IMR-90 (cell line): ENCODE data around the gene DYNC1LI2. TPM values are rescaled to one million over a fixed set of nuclear protein-coding genes. Genes with fewer than 3 reads are reported as not detected.

Source experiments
- ATAC-seq: fragments of 200-7000 bp; cut with Tn5 transposase; 2 replicates; pipeline ENCODE4 v1.9.1; 2020; ENCODE audit warnings: low read depth, mild to moderate bottlenecking, moderate library complexity
- BruUV-seq: library from RNA; stranded (reverse); fragments of 400-500 nt; replicated peaks from 2 replicates; lab custom pipeline; 2021; lab: Mats Ljungman, UMichigan
- CTCF ChIA-PET: fragments of 300-600 bp; formaldehyde crosslinking; extraction: SDS; loops from one replicate; lab custom pipeline; 2021; ENCODE audit warnings: antibody characterized with exemption; lab: Yijun Ruan, JAX
- POLR2A ChIA-PET: fragments of 300-600 bp; sonication (Branson Sonifier 250); formaldehyde crosslinking; loops from one replicate; lab custom pipeline; 2022; ENCODE audit warnings: antibody characterized with exemption; ENCODE audit not compliant: unreplicated experiment; lab: Charles Lee
- DNase-seq: peaks from one replicate; pipeline ENCODE4 v3.0.0; 2013
- H2AFZ ChIP-seq: replicated peaks from 2 replicates; pipeline ENCODE3; 2013; ENCODE audit warnings: low read length, mild to moderate bottlenecking; ENCODE audit not compliant: poor library complexity
- H2AK5ac ChIP-seq: 2 replicates; pipeline ENCODE4 v1.6.1; 2013; ENCODE audit warnings: low read depth, low read length, inconsistent platforms
- H2AK9ac ChIP-seq: replicated peaks from 2 replicates; pipeline ENCODE3; 2013; ENCODE audit warnings: mild to moderate bottlenecking, low read depth, low read length, moderate library complexity; ENCODE audit not compliant: poor library complexity
- H2BK120ac ChIP-seq: 2 replicates; pipeline ENCODE4 v1.6.1; 2013; ENCODE audit warnings: low read depth, low read length, inconsistent platforms
- H2BK15ac ChIP-seq: 3 replicates; pipeline ENCODE4 v1.6.1; 2013; ENCODE audit warnings: low read depth, low read length, inconsistent platforms
- H2BK20ac ChIP-seq: 2 replicates; pipeline ENCODE4 v1.6.1; 2013; ENCODE audit warnings: low read depth, mild to moderate bottlenecking, inconsistent platforms, low read length, moderate library complexity
- H2BK5ac ChIP-seq: 2 replicates; pipeline ENCODE4 v1.6.1; 2013; ENCODE audit warnings: mild to moderate bottlenecking, low read depth, low read length, inconsistent platforms; ENCODE audit not compliant: poor library complexity, severe bottlenecking
- H3K14ac ChIP-seq: replicated peaks from 2 replicates; pipeline ENCODE4 v1.6.1; 2013; ENCODE audit warnings: low read depth, low read length, inconsistent platforms
- H3K18ac ChIP-seq: 2 replicates; pipeline ENCODE4 v1.6.1; 2013; ENCODE audit warnings: low read depth, low read length, control low read depth
- H3K23ac ChIP-seq: 2 replicates; pipeline ENCODE4 v1.6.1; 2013; ENCODE audit warnings: low read depth, low read length, inconsistent platforms
- H3K27ac ChIP-seq: 2 replicates; pipeline ENCODE4 v1.5.1; 2013; ENCODE audit warnings: mild to moderate bottlenecking, control low read depth, low read length; ENCODE audit not compliant: insufficient read depth
- H3K27me3 ChIP-seq: 2 replicates; pipeline ENCODE4 v1.6.1; 2013; ENCODE audit warnings: low read length; ENCODE audit not compliant: control insufficient read depth, insufficient read depth
- H3K36me3 ChIP-seq: 2 replicates; pipeline ENCODE4 v1.6.1; 2013; ENCODE audit warnings: low read length, mixed read lengths; ENCODE audit not compliant: control insufficient read depth, insufficient read depth
- H3K4ac ChIP-seq: 2 replicates; pipeline ENCODE4 v1.6.1; 2013; ENCODE audit warnings: low read depth, low read length, inconsistent platforms
- H3K4me1 ChIP-seq: 2 replicates; pipeline ENCODE4 v1.6.1; 2013; ENCODE audit warnings: low read length, mixed read lengths; ENCODE audit not compliant: control insufficient read depth, insufficient read depth
- H3K4me2 ChIP-seq: 2 replicates; pipeline ENCODE4 v1.6.1; 2013; ENCODE audit warnings: low read depth, mild to moderate bottlenecking, control low read depth, low read length, moderate library complexity
- H3K4me3 ChIP-seq: 2 replicates; pipeline ENCODE4 v1.5.1; 2013; ENCODE audit warnings: low read depth, mild to moderate bottlenecking, control low read depth, low read length, moderate library complexity; ENCODE audit not compliant: insufficient read depth
- H3K56ac ChIP-seq: 2 replicates; pipeline ENCODE4 v1.6.1; 2013; ENCODE audit warnings: low read length, inconsistent platforms; ENCODE audit not compliant: insufficient read depth; ENCODE audit errors: extremely low read depth
- H3K79me1 ChIP-seq, 2 experiments: 2 replicates each; pipeline ENCODE4 v1.6.1; 2013; ENCODE audit warnings: low read length in 2 of 2, inconsistent platforms in 1 of 2, low read depth in 1 of 2
- H3K9ac ChIP-seq: 2 replicates; pipeline ENCODE4 v1.6.1; 2013; ENCODE audit warnings: low read depth, low read length, control low read depth
- H3K9me1 ChIP-seq: 2 replicates; pipeline ENCODE4 v1.6.1; 2013; ENCODE audit warnings: low read length, inconsistent platforms; ENCODE audit not compliant: insufficient read depth
- H3K9me3 ChIP-seq: 2 replicates; pipeline ENCODE4 v1.6.1; 2013; ENCODE audit warnings: low read length; ENCODE audit not compliant: control insufficient read depth, insufficient read depth
- H4K20me1 ChIP-seq: 2 replicates; pipeline ENCODE4 v1.6.1; 2013; ENCODE audit warnings: low read length, inconsistent platforms; ENCODE audit not compliant: insufficient read depth
- H4K5ac ChIP-seq: 2 replicates; pipeline ENCODE4 v1.6.1; 2013; ENCODE audit warnings: mild to moderate bottlenecking, low read depth, low read length, control low read depth
- H4K8ac ChIP-seq, 2 experiments: 2 replicates each; pipeline ENCODE4 v1.6.1; 2013; ENCODE audit warnings: low read depth in 2 of 2, low read length in 2 of 2, control low read depth in 1 of 2, inconsistent platforms in 1 of 2
- H4K91ac ChIP-seq: 2 replicates; pipeline ENCODE4 v1.6.1; 2013; ENCODE audit warnings: low read depth, low read length, inconsistent platforms; ENCODE audit not compliant: insufficient read depth
- BHLHE40 ChIP-seq: fragments of 150-350 bp; IDR thresholded peaks from 2 replicates; pipeline ENCODE4 v1.6.1; 2016; ENCODE audit warnings: mild to moderate bottlenecking, low read depth, low read length
- CEBPB ChIP-seq: IDR thresholded peaks from 2 replicates; pipeline ENCODE4 v1.6.1; 2012; ENCODE audit warnings: low read depth, low read length, improper control_type of control experiment
- CHD1 ChIP-seq: IDR thresholded peaks from 2 replicates; pipeline ENCODE4 v1.6.1; 2012; ENCODE audit warnings: low read depth, low read length, improper control_type of control experiment
- ELK1 ChIP-seq: fragments of 150-350 bp; IDR thresholded peaks from 2 replicates; pipeline ENCODE4 v1.6.1; 2016; ENCODE audit warnings: low read depth, mild to moderate bottlenecking, low read length, moderate library complexity, borderline replicate concordance
- MXI1 ChIP-seq: IDR thresholded peaks from 2 replicates; pipeline ENCODE4 v1.6.1; 2012; ENCODE audit warnings: low read depth, mild to moderate bottlenecking, low read length, moderate library complexity, borderline replicate concordance
- NFE2L2 ChIP-seq: fragments of 150-350 bp; IDR thresholded peaks from 2 replicates; pipeline ENCODE4 v1.6.1; 2016; ENCODE audit warnings: low read depth, mild to moderate bottlenecking, low read length
- POLR2A ChIP-seq: IDR thresholded peaks from 2 replicates; pipeline ENCODE4 v1.6.1; 2012; ENCODE audit warnings: mild to moderate bottlenecking, low read depth, low read length
- RAD21 ChIP-seq: IDR thresholded peaks from 2 replicates; pipeline ENCODE4 v1.6.1; 2012; ENCODE audit warnings: low read length, improper control_type of control experiment
- RCOR1 ChIP-seq: IDR thresholded peaks from 2 replicates; pipeline ENCODE4 v1.6.1; 2012; ENCODE audit warnings: mild to moderate bottlenecking, low read length, improper control_type of control experiment; ENCODE audit not compliant: insufficient replicate concordance
- RFX5 ChIP-seq: IDR thresholded peaks from 2 replicates; pipeline ENCODE4 v1.8.0; 2012; ENCODE audit warnings: low read depth, mild to moderate bottlenecking, low read length, moderate library complexity
- SMC3 ChIP-seq: fragments of 150-350 bp; IDR thresholded peaks from 2 replicates; pipeline ENCODE4 v1.6.1; 2016; ENCODE audit warnings: low read depth, mild to moderate bottlenecking, antibody characterized with exemption, low read length, moderate library complexity
- WGBS, 2 experiments: methylation state at CpG; one replicate each; pipeline versions ENCODE4 v1.1.5 to v1.1.7; 2013; ENCODE audit warnings: missing lambda C conversion rate in 2 of 2; ENCODE audit not compliant: insufficient read length in 1 of 2; ENCODE audit errors: extremely low coverage in 2 of 2; 5-methylcytosine and 5-hydroxymethylcytosine counted together
- dilution Hi-C: fragments of 300-500 bp; cut with HindIII; formaldehyde crosslinking; loops from one replicate; pipeline ENCODE4 v1.14.3; 2018; ENCODE audit warnings: low sequenced_read_pairs; ENCODE audit not compliant: unreplicated experiment
- in situ Hi-C: fragments of 300-500 bp; cut with MboI; formaldehyde crosslinking; loops from 3 replicates; pipeline ENCODE4 v1.14.3; 2019; ENCODE audit warnings: low sequenced_read_pairs, inconsistent platforms, mixed read lengths
- intact Hi-C: fragments of 100-400 bp; cut with micrococcal nuclease; formaldehyde crosslinking; loops from 2 replicates; pipeline ENCODE4 v1.10.0; 2022
- polyA plus RNA-seq, 3 experiments: library from polyadenylated mRNA; depleted of rRNA; stranded (reverse); fragments of >200 nt; gene quantifications; 2 replicates each; pipeline ENCODE4 v1.2.3, GENCODE V29; 2012; ENCODE audit warnings: low replicate concordance in 1 of 3
- total RNA-seq: library from RNA; depleted of rRNA; stranded (reverse); fragments of >200 nt; gene quantifications from 2 replicates; pipeline ENCODE4 v1.2.3, GENCODE V29; 2012
- TF ChIP-seq, protein P1 (sequence below): conservative IDR thresholded peaks from 2 replicates; pipeline ENCODE4 v1.5.1; 2012; ENCODE audit warnings: mild to moderate bottlenecking, low read depth, low read length, improper control_type of control experiment

Gene DYNC1LI2
- total and polyA plus RNA-seq, 2 of the 4 experiments (the other 2 are of a cell fraction): 65.3 to 88.4 TPM

GRCh38 chr16:66705790-66706505 is 45.5 kb downstream of the DYNC1LI2 start (continued):
- TF ChIP-seq RCOR1: no peak

- Histone ChIP-seq H3K18ac (no peak overlapping the region), H3K4me1 (peaks cover 4% of the 10 kb centered on the region), H2BK15ac (no peak overlapping the region), H3K4ac (no peak overlapping the region), H3K27ac (no peak overlapping the region), H3K56ac (no peak overlapping the region), H3K9me1 (0 out of 2 replicates have a peak, but pooled peaks cover 4% of the 10 kb centered on the region), H4K91ac (no peak overlapping the region), H3K23ac (no peak overlapping the region), H2BK5ac (no peak overlapping the region), H3K9ac (no peak overlapping the region), H4K20me1 (no peaks in the 10 kb centered on the region), H3K14ac (no peak overlapping the region), H3K4me2 (no peak overlapping the region), H2AK5ac (no peak overlapping the region), H2AFZ (no peak overlapping the region), H3K79me1 (no peaks in the 10 kb centered on the region), H3K27me3 (no peaks in the 10 kb centered on the region), H3K4me3 (no peak overlapping the region), H2BK20ac (no peak overlapping the region), H2BK120ac (no peak overlapping the region), H4K5ac (no peak overlapping the region), H4K8ac (no peak overlapping the region), H3K9me3 (no peaks in the 10 kb centered on the region), H3K36me3 (no peaks in the 10 kb centered on the region), H2AK9ac (no peak overlapping the region)
- in situ Hi-C loops (no loop called here), intact Hi-C loops (no loop called here), dilution Hi-C loops (no loop called here)
- POLR2A ChIA-PET: no interaction called here
- ATAC-seq (no peak), DNase-seq (no peak)
- no TSS peak for BruUV-seq
- WGBS, 2 experiments: no CpG with 5 or more reads among the region's 9 CpGs
- CTCF ChIA-PET: interaction anchor here (0.8 kb wide), 1 partner anchor 13 kb away, joined by 3 read pairs; no protein-coding TSS in a partner anchor
- TF ChIP-seq POLR2A (no peak), RFX5 (no peak), NFE2L2 (no peak), CHD1 (no peak), SMC3 (no peak), ELK1 (no peak), RAD21 (no peak), BHLHE40 (no peak), CEBPB (no peak), MXI1 (no peak), RCOR1 (no peak)
- TF ChIP-seq, protein P1, sequence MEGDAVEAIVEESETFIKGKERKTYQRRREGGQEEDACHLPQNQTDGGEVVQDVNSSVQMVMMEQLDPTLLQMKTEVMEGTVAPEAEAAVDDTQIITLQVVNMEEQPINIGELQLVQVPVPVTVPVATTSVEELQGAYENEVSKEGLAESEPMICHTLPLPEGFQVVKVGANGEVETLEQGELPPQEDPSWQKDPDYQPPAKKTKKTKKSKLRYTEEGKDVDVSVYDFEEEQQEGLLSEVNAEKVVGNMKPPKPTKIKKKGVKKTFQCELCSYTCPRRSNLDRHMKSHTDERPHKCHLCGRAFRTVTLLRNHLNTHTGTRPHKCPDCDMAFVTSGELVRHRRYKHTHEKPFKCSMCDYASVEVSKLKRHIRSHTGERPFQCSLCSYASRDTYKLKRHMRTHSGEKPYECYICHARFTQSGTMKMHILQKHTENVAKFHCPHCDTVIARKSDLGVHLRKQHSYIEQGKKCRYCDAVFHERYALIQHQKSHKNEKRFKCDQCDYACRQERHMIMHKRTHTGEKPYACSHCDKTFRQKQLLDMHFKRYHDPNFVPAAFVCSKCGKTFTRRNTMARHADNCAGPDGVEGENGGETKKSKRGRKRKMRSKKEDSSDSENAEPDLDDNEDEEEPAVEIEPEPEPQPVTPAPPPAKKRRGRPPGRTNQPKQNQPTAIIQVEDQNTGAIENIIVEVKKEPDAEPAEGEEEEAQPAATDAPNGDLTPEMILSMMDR: no peak
These were observed 47.8 kb downstream of the DYNC1LI2 start for GRCh38 chr16:66703406-66704215.
